ENCODE data around the gene KRTAP5-3. TPM values are rescaled to one million over a fixed set of nuclear protein-coding genes. Genes with fewer than 3 reads are reported as not detected.

The KRTAP5-3 gene
- total and polyA plus RNA-seq, 7 donors = not detected

DNA sequence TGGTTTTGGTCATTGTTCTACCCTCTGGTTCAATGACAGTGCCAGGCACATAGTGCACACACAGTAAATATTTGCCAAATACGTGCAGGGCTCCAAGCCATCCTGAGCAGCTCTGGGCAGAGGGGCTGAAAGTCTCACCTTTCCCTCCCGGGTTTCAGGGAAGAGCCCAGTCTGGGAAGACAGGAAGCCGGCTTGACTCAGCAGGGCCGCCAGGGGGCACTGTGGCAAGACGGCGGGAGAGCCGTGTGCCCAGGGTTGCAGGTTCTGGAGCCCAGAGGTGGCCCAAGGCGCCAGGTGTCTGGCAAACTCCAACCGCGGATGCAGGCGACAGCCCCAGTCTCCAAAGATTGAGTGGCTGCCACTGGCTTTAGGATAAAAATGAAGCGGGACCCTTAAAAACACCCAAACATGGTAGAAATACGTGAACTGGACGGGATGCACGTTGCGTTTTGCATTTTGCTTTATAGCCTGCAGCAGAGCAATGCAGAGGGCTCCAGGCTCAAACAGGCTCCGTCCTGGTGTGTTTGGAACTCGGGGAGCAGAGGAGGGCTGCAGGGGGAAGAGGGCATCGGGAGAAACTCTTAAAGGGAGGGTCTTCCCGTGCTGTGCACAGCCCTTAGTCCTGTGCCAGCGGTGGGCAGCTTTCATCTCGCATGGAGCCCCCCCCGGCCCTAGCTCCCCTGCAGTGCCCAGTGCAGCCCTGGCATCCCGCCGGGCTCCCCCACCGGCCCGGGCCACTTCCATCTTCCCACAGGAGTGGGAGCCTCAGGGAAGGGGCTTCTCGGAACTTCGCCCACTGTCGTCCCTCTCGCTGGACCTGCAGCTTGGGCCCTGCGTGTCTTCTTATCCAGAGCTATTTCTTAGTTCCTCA is 32.0 kb upstream of the KRTAP5-3 start:
- H3K27ac ChIP-seq = no peak overlapping the region
- 51 to 55% (median 53%) methylated on average over 31 to 32 of the region's 32 CpGs for WGBS, 3 donors

DNA sequence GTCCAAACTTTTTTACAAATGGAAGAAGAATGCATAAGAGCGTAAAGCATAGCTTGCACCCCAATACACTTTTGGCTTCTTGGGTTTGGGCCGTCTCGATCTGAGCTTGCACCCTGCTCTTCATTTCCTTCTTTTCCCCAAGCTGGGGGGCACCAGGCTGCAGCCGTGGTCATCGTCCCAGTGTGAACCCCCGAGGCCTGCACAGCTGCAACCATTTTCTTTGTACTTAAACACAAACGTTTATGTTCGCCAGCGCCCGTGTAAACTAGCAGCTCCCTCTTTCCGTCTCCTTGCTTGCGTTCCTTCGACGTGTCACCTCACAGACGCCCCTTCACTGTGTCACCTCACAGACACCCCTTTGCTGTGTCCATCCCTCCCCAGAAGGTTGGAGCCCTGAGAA is 31.4 kb upstream of the KRTAP5-3 start:
- Histone ChIP-seq H3K9me3 (no peaks in the 10 kb centered on the region), H3K36me3 (ENCODE audit: insufficient read depth in 1 of 2, low read depth in 1 of 2) (no peaks in the 10 kb centered on the region), H3K4me3 (no peak overlapping the region), H3K27ac (no peak overlapping the region), H3K27me3 (ENCODE audit: insufficient read depth in 3 of 3, low read length in 2 of 3) (peaks cover 0 to 39% (median 0%) of the 10 kb centered on the region in 3 donors), H3K4me1 (no peaks in the 10 kb centered on the region)
- ATAC-seq (no peak), DNase-seq (no peak)
- intact Hi-C loops (cut with DNase I) = no loop called here
- TF ChIP-seq, protein P1, sequence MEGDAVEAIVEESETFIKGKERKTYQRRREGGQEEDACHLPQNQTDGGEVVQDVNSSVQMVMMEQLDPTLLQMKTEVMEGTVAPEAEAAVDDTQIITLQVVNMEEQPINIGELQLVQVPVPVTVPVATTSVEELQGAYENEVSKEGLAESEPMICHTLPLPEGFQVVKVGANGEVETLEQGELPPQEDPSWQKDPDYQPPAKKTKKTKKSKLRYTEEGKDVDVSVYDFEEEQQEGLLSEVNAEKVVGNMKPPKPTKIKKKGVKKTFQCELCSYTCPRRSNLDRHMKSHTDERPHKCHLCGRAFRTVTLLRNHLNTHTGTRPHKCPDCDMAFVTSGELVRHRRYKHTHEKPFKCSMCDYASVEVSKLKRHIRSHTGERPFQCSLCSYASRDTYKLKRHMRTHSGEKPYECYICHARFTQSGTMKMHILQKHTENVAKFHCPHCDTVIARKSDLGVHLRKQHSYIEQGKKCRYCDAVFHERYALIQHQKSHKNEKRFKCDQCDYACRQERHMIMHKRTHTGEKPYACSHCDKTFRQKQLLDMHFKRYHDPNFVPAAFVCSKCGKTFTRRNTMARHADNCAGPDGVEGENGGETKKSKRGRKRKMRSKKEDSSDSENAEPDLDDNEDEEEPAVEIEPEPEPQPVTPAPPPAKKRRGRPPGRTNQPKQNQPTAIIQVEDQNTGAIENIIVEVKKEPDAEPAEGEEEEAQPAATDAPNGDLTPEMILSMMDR (IDR thresholded peaks at IDR 0.05) = no peak
- WGBS, 3 donors = 43 to 52% (median 48%) methylated on average over 15 of the region's 15 CpGs

More for the DNA sequence above, 32.0 kb upstream of the KRTAP5-3 start:
- Histone ChIP-seq H3K4me1 (no peaks in the 10 kb centered on the region), H3K36me3 (ENCODE audit: insufficient read depth in 1 of 2, low read depth in 1 of 2) (no peaks in the 10 kb centered on the region), H3K4me3 (no peak overlapping the region), H3K9me3 (no peaks in the 10 kb centered on the region), H3K27me3 (ENCODE audit: insufficient read depth in 3 of 3, low read length in 2 of 3) (peaks cover 0 to 39% (median 0%) of the 10 kb centered on the region in 3 donors)
- no peak for DNase-seq
- TF ChIP-seq, protein P1 (IDR thresholded peaks at IDR 0.05) = peak; percentile 68
- ATAC-seq = peak in 3 of 4 donors; percentile 39 to 69 (median 68)
- intact Hi-C loops (cut with DNase I) = no loop called here

DNA sequence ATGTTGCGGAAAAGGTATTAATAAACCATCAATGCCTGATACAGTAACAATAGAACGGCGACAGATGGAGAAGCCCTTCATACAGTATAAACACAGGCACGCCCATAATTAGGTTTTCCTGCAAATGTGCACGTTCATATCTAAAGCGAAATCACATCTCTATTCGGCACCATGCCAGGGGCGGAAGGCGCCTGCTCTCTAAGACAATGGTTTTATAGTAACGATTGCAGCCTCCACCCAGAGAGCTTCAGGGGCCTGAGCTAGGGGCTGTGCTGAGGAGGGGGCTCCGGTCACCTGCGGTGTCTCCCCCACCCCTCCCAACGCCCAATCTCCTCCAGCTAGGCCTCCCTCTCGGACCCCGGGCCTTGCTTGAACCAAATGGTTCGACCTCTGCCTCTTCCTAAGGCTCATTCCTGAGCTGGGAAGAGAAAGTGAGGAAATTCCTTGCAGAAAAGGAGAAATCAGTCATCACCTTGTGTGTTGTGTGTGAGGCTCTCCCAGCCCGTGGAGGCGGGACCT is 30.9 kb upstream of the KRTAP5-3 start:
- no peaks in the 10 kb centered on the region for H3K9me3 ChIP-seq

DNA sequence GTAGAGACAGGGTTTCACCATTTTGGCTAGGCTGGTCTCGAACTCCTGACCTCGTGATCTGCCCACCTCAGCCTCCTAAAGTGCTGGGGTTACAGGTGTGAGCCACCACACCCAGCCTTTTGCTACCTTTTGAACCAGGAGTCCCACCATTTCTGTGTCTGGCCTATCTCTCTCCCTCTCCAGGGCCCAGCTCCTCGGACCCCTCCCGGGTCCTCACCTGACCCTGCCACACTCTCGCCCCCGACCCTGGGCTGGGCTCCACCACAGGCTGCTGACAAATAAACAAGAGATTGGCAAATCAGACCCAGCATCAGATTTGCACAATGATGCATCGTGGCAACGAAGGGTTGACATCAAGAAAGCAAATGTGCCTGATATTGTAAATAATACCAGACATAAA is 30.1 kb upstream of the KRTAP5-3 start:
- Histone ChIP-seq H3K9me3 (no peaks in the 10 kb centered on the region), H3K4me1 (no peaks in the 10 kb centered on the region), H3K4me3 (no peak overlapping the region), H3K27me3 (ENCODE audit: insufficient read depth in 3 of 3, low read length in 2 of 3) (peaks cover 0 to 52% (median 0%) of the 10 kb centered on the region in 3 donors), H3K27ac (no peak overlapping the region), H3K36me3 (ENCODE audit: insufficient read depth in 1 of 2, low read depth in 1 of 2) (no peaks in the 10 kb centered on the region)
- intact Hi-C loops (cut with DNase I) = no loop called here
- no peak for ATAC-seq
- TF ChIP-seq, protein P1 (IDR thresholded peaks at IDR 0.05) = no peak
- 70 to 78% (median 71%) methylated on average over 8 of the region's 8 CpGs for WGBS, 3 donors
- peak in 1 of 2 donors; percentile 6 for DNase-seq

More for the DNA sequence above, 30.9 kb upstream of the KRTAP5-3 start:
- WGBS, 3 donors = 29 to 39% (median 38%) methylated on average over 18 of the region's 18 CpGs
- H3K27me3 ChIP-seq (ENCODE audit: insufficient read depth in 3 of 3, low read length in 2 of 3) = peaks cover 0 to 44% (median 0%) of the 10 kb centered on the region in 3 donors
- no peaks in the 10 kb centered on the region for H3K36me3 ChIP-seq (ENCODE audit: insufficient read depth in 1 of 2, low read depth in 1 of 2)
- DNase-seq (peak in 1 of 2 donors; percentile 45), ATAC-seq (peak in 3 of 4 donors; percentile 22 to 42 (median 31))
- no peak overlapping the region for H3K4me3 ChIP-seq
- H3K4me1 ChIP-seq = no peaks in the 10 kb centered on the region
- intact Hi-C loops (cut with DNase I) = no loop called here
- TF ChIP-seq, protein P1 (IDR thresholded peaks at IDR 0.05) = no peak
- H3K27ac ChIP-seq = no peak overlapping the region
